Left cardiac atrium (tissue), 4 donors: Measurements from ENCODE around the gene LRRC32. TPM values are rescaled to one million over a fixed set of nuclear protein-coding genes. Genes with fewer than 3 reads are reported as not detected.
"Not testable (repeated sequence)": the region's sequence is repeated elsewhere in the genome, so short reads cannot be mapped to it uniquely, and the experiment has no call there.

Experiments
- ATAC-seq, 2 donors: fragments of 200-7000 bp; cut with Tn5 transposase; one replicate each; pipeline ENCODE4 v1.9.1; 2020; ENCODE audit warnings: mild to moderate bottlenecking in 2 of 2, moderate library complexity in 2 of 2
- DNase-seq: peaks from one replicate; pipeline ENCODE4 v3.0.0-alpha.2; 2020
- intact Hi-C, 2 donors: fragments of 100-400 bp; cut with DNase I; formaldehyde crosslinking; loops; one replicate each; pipeline versions ENCODE4 v1.14.1 to v1.15.1; 2022 to 2023
- total RNA-seq, 2 donors: library from RNA; stranded (reverse); fragmentation: NEBNext Ultra II Directional; extraction: Animal tissue kit (Norgen Biotek cat#: 25700); gene quantifications; one replicate each; pipeline ENCODE4 v1.2.1, GENCODE V29; 2021
- donor health status: DM: no; HTN: yes; CAD: no.
- donor health status: DM: no; HTN: yes; CAD: no; lungs with severe emphysema.
- donor health status: DM: yes; HTN: yes; CAD: no.
- donor health status: Dilated cardiomyopathy.

The LRRC32 gene
- total RNA-seq, 2 donors from 2014 or later, result 43.8 to 88.2 TPM

DNA sequence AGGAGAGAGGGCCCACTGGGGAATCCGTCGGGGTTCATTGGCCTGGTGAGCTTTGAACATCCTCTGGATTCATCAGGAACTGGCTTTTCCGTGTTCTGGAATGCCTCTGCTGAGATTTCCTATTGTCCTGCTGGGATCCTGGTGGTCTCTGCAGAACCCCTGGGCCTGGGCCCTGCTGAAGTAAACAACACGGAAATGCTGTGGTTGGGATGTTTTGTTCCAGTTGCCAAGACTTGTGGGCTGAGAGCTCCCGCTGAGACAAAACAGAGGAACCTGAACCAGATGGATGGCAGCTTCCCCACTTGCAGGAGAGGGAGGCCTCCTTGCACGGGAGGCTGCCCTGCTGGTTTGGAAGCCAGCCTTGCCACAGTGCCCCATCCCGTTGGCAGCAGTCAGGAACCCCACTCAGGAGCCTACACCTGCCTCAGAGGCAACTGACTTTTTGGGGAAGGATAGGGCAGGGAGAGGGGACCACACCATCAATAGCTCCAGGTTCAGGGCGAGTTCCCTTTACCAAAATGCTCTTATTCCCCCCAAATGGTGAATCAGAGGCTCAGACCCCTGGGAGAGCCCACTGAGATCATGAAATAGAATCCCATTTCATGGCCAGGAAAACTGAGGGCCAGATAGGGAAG lies 60.7 kb downstream of the LRRC32 start:
- intact Hi-C loops, result loop anchor here (5.0 to 10.0 kb wide), 2 partner anchors 55 to 62 kb away; partner anchors contain the start of gene LRRC32 (in 1 of the 2)
- DNase-seq, result no peak

DNA sequence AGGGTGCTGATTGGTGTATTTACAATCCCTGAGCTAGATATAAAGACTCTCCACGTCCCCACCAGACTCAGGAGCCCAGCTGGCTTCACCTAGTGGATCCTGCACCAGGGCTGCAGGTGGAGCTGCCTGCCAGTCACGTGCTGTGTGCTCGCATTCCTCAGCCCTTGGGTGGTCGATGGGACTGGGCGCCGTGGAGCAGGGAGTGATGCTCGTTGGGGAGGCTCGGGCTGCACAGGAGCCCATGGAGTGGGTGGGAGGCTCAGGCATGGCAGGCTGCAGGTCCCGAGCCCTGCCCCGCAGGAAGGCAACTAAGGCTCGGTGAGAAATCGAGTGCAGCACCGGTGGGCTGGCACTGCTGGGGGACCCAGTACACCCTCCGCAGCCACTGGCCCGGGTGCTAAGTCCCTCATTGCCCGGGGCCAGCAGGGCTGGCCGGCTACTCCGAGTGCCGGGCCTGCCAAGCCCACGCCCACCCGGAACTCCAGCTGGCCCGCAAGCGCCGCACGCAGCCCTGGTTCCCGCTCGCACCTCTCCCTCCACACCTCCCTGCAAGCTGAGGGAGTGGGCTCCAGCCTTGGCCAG lies 61.6 kb downstream of the LRRC32 start:
- ATAC-seq, DNase-seq, intact Hi-C loops: not testable (repeated sequence)

More for the DNA sequence above, 60.7 kb downstream of the LRRC32 start:
- ATAC-seq, result no peak

DNA sequence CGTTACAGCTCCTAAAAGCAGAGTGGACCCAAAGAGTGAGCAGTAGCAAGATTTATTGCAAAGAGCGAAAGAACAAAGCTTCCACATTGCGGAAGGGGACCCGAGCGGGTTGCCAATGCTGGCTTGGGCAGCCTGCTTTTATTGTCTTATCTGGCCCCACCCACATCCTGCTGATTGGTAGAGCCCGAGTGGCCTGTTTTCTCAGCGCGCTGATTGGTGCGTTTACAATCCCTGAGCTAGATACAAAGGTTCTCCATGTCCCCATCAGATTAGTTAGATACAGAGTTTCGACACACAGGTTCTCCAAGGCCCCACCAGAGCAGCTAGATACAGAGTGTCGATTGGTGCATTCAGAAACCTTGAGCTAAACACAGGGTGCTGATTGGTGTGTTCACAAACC lies 62.3 kb downstream of the LRRC32 start:
- intact Hi-C loops, DNase-seq, ATAC-seq: not testable (repeated sequence)

Other genes with a start within 250 kb of the LRRC32 start
- 10 to 100 TPM; 17.8 to 19.7 TPM for gene EMSY, start 225.7 kb downstream of the LRRC32 start, total RNA-seq
- gene TSKU, start 112.6 kb upstream of the LRRC32 start, total RNA-seq, result 10 to 100 TPM; 27.7 to 33.3 TPM
- gene ACER3, start 190.2 kb upstream of the LRRC32 start, total RNA-seq, result 10 to 100 TPM; 12.5 to 18.1 TPM